Stimulated activated CD4-positive, alpha-beta T cell treated with anti-CD3 and anti-CD28 coated beads, Interleukin-15, amount 100 ng/mL, for 48 hours (primary cell): Measurements from ENCODE around the gene KTN1.

Experiments used
- DNase-seq, 2 donors: peaks; one replicate each; pipeline ENCODE4 v3.0.0-alpha.2; 2020; ENCODE audit warnings: low read depth in 2 of 2

The KTN1 gene

DNA sequence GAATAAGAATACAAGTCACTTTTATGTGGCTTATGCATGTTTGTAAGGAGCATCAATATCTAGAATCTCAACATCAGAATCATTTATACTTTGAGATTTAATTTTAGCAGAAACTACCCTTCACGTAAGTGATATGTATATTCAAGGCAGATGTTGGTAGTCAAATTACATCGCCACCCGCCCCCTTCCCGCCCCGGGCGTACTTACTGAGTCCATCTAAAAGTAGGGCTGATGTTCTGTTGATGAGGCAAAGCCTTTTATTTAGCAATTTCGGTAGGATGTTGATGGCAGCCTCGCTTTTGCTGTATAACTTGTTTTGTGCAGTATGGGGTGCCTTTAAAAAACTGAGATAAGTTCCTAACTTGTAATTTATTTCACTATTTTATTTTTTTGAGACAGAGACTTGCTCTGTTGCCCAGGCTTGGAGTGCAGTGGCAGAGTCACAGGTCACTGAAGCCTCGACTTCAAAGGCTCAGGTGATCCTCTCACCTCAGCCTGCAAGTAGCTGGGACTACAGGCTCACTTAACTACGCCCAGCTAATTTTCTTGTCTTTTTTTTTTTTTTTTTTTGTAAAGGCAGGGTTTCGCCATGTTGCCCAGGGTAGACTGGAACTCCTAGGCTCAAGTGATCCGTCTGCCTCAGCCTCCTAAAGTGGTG lies 30.8 kb downstream of the KTN1 start:
- DNase-seq, result no peak

DNA sequence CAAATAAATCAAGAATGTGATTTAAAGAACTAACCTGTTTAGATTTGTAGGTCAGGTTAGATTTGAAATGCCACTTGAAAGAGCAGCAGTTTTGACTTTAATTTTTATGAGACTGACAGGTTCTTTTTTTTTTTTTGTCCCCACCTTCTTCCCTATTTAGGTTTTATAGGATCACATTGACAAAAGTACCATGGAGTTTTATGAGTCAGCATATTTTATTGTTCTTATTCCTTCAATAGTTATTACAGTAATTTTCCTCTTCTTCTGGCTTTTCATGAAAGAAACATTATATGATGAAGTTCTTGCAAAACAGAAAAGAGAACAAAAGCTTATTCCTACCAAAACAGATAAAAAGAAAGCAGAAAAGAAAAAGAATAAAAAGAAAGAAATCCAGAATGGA lies 31.9 kb downstream of the KTN1 start:
- no peak for DNase-seq

DNA sequence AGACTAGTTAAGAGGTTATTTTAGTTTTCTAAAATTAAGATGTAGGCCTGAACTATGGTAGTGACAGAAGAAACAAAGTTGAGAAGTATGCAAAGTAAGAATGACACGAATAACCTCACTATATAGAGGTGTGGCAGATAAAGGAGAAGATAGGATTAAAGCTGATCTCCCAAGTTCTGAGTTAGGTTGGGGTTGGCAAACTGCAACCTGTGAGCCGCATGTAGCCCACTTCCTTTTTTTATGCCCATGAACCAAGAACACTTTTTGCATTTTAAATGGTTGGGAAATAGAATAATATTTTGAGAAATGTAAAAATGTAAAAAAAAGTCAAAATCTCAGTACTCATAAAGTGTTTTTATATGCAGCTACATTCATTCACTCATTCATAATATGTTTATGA lies 34.3 kb downstream of the KTN1 start:
- DNase-seq, result no peak

DNA sequence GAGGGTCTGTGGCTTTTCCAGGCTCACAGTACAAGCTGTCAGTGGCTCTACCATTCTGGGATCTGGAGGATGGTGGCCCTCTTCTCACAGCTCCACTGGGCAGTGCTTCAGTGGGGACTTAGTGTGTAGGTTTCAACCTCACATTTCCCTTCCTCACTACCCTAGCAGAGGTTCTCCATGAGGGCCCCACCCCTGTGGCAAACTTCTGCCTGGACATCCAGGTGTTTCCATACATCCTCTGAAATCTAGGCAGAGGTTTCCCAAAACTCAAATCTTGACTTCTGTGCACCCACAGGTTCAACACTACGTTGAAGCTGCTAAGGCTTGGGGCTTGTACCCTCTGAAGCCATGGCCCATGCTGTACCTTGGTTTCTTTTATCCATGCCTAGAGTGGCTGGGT lies 40.3 kb downstream of the KTN1 start:
- DNase-seq, result no peak

DNA sequence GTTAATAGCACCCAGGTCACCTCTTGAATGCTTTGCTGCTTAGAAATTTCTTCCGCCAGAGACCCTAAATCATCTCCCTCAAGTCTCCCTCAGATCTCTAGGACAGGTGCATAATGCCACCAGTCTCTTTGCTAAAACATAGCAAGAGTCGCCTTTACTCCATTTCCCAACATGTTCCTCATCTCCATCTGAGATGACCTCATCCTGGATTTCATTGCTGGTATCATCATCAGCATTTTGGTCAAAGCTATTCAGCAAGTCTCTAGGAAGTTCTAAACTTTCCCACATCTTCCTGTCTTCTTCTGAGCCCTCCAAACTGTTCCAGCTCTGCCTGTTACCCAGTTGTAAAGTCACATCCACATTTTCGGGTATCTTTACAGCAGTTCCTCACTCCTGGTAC lies 41.0 kb downstream of the KTN1 start:
- DNase-seq, result no peak

DNA sequence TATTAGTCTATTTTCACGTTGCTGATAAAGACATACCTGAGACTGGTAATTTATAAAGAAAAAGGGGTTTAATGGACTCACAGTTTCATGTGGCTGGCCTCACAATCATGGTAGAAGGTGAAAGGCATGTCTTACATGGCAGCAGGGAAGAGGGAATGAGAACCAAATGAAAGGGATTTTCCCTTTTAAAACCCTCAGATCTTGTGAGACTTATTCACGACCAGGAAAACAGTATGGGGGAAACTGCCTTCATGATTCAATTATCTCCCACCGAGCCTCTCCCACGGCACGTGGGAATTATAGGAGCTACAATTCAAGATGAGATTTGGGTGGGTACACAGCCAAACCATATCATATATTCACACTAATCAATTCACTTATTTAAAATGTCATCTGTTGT lies 41.4 kb downstream of the KTN1 start:
- no peak for DNase-seq

DNA sequence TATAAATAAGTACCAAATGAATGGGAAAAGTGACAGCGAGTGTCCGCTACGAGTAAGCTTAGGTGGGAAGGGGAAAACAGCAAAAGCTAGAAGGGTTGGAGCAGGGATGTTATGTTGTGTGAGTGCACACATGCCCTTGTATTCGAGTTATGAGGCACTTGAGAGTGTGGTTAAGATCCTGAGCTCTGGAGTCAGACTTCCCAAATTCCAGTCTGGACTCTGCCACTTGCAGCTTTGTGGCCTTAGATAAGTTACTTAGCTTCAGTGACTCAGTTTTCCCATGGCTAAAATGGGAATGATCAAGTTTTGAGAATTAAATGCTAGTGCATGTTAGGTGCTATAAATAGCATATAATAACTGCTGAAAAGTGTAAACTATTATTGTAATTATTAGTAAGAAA lies 44.9 kb downstream of the KTN1 start:
- DNase-seq, result no peak

DNA sequence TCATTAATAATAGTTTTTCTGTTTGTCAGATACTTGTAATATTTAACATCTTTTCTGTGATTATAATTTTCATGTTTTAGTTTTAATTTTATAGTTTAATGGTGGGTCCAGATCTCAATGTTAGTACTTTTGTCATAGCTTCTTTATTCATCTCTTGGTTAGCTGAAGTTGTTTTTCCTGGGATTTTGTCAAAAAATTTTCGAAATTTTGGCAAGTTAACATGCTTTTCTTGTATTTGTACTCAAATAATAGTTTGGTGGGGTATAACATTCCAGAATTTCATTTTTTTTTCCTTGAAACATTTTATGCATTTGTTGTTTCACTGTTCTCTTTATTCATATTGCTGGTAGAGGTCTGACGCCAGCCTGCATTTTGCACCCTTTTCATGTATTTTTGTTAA lies 45.5 kb downstream of the KTN1 start:
- DNase-seq, result no peak

DNA sequence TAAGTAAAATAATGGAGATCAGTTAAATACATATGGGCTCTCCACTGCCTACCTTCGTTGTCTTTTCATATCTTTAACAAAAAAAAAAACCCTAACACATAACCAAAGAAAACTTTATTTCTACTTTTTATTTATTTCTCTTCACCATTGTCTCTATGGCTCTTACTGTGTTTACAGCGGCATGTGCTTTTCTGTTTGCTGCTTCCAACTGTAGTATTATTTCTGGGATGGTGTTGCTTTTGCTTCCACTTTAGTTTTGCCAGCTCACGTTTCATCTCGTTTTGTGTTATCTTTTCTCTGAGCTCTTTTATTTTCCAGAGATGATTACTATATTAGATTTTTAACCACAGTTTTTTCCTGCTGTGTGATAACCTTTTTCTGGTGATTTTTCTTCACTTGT lies 46.1 kb downstream of the KTN1 start:
- DNase-seq, result no peak

DNA sequence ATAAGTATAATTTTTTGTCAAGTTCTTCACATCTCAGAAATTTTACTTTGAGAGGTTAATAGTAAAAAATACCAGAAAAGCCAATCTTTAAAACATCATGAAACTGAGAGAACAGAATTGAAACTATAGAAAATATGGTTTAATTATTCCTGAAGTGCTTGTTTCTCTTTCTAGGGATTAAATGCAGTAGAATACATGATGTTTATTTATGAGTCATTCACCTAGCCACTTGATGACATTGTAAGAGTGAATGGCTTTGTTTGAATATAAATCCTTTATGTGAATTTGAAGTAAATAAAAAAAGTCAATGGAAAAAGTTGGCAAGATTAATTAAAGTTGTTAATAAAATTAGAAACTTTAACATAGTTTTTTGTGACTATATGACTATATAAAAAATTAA lies 48.4 kb downstream of the KTN1 start:
- no peak for DNase-seq

DNA sequence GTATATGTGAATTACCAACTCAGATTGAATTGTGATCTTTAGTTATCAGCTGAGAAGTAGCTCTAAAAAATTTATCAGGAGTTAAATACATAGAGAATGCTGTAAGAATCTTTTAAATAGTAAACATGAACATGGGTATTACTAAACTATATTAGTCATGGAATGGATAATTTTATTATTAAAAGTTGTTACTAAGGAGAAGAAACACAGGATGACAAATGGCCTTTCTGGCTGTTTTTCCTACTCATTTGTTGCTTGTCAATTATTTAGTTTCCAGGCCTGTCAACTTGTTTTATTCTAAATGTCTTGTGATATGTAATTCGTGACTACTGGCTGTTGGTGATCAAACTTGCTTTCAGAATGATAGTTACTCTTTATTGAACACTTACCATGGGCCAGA lies 58.7 kb downstream of the KTN1 start:
- DNase-seq, result no peak

DNA sequence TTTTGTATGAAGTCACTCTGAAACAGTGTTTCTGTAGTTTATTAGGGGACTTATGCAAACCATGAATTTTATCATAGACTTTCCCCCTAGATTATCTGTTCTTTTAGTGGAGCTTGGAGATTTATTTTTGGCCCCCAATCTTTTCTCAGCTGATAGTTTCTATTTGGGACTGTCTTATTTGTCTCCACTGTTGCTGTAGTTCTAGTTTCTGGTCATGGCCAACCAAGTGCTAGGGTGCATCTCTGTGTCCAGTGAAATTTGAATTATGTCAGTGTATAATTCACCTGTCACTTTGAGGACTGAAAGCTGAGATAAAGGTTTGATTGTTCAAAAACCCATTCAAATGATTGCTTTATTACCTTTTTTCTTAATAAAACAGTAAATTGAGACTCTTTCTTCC lies 61.3 kb downstream of the KTN1 start:
- DNase-seq, result no peak

DNA sequence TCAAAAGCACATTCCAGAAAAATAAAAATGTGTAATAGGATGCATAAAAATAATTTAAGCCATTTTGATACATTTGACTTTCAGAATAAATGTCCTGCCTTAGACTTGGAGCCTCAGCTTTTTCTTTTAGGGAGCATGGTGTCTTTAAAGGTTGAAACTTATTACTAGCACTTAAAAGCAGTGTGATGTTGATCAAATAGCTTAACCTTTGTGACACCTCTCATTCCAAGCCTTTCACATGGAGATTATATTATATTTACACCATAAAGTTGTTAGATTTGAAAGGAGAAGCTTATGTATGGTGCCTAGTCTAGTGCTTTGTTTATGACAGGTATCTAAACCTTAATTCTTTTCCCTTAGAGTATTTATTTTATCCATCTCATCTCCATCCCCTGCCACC lies 61.9 kb downstream of the KTN1 start:
- no peak for DNase-seq

DNA sequence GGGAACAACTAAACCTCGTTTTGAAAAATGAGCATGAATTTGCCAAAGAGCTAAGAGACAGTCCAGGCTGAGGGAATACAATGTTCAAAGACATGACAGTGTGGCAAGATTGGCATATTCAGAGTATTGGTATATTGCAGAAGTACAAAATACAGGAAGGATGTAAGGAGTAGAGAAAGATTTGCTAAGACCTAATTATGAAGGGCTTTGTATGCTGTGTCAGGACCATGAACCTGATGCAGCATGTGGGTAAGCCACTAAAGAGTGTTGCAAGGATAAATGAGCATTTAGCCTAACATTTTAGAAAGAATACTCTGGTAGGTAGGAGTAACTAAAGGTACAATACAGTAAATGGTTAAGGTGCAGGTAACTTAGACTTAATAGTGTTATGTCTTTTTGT lies 65.1 kb downstream of the KTN1 start:
- DNase-seq, result no peak

DNA sequence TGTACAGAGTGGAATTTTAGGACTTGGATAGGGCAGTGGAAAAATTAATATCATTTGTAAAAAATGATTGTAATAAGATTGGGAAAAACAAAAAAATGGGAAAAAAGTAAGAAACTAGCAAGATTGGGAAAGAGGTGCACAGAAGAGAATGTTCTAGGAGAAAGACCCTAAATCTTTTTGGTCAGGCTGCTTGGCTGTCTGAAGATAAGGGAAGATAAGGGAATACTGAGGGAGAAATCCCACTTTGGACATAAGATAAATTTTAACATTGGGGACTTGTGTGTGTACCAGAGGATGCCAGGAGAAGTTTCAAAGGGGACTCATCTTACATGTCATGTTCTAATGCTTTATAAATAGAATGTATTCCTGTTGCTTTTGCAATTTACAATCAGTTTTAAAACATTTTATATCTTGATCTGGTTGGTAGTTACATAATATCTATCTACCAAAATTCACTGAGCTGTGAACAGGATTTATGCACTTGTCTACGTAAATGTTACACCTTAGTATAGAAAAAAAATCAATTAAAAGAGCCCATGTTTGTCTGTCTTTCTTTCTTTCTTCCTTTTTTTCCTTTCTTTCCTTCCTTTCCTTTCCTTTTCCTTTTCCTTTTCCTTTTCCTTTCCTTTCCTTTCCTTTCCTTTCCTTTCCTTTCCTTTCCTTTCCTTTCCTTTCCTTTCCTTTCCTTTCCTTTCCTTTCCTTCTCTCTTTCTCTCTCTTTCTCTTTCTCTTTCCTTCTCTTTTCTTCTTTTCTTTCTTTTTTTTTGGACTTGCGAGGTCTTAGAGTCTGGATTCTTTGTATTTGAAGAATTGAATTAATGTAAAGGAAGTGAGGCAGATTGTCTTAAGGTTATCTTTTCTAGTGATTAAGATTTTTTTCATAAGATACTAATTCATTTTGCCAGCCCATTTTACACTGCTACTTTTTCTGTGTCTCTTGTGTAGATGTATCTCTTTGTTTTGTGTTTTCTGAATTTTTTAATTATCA lies 66.1 kb downstream of the KTN1 start:
- DNase-seq, result no peak

DNA sequence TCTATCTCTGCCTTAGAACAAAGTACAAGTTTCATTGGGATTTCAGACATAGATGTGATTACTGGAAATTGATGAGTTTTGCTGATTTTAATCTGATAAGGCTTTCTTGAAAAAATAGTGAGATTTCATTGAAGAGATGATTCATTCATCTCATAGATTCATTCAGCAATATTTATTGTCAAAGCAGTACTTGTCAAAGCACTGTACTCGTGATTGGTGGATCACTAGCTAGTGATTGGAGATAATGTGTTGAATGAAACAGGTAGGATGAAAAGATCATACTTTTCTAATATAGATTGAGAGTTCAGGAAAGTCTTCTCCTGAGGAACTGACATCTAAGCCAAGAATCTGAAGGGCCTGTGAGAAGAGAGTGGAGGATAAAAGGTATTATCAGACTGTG lies 71.0 kb downstream of the KTN1 start:
- DNase-seq, result no peak

DNA sequence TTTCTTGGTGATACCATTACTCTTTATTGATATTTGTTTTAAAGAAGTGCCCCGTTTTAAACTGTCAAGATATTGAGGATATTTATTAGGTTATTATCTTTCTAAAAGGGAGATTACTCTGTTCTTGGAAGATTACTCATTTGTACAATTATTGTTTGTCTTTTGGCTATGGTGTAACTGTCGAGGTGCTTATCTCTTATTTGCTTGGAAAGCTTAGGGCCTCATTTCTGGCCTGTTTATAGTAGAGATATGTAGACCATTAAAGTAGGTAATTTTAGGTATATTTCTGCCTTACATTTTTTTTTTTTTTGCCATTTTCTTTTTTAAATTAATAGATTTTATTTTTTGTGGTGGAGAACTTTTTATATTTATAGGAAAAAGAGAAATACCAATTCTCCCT lies 74.2 kb downstream of the KTN1 start:
- no peak for DNase-seq

DNA sequence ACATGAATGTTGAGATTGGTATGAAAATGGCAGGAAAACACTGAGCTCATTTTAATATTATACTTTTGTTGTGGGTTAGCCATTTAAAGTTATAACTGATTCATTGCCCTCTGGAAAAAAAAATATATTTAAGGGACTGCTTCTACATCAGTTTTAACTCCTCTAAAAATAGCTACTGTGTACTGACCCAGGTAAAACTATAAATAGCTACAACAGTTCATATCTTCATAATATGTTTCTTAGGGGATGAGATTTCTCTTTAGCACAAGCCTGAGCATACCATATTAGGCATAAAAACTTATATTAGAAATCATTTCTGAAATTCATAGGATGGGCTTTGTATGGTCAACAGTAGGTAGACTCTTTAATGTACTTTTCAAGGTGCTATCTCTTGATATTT lies 81.0 kb downstream of the KTN1 start:
- DNase-seq, result no peak

DNA sequence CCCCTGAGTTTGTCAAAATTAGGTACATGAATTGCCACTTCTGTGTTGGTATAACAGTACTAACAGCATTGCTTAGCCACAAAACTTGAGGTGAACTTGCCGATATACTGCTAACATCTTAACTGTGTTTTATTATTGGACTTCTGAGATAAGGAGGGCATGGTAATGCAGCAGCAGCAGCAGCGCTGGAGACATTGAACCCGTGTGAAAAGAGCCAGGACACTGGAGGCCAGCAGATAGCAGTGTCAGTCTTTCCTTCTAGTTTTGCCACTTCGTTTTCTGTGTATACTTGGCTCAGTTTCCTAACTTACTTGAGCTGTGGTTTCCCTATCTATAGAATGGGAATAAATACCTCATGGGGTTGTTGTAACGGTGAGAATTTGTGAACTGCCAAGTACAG lies 82.7 kb downstream of the KTN1 start:
- no peak for DNase-seq

DNA sequence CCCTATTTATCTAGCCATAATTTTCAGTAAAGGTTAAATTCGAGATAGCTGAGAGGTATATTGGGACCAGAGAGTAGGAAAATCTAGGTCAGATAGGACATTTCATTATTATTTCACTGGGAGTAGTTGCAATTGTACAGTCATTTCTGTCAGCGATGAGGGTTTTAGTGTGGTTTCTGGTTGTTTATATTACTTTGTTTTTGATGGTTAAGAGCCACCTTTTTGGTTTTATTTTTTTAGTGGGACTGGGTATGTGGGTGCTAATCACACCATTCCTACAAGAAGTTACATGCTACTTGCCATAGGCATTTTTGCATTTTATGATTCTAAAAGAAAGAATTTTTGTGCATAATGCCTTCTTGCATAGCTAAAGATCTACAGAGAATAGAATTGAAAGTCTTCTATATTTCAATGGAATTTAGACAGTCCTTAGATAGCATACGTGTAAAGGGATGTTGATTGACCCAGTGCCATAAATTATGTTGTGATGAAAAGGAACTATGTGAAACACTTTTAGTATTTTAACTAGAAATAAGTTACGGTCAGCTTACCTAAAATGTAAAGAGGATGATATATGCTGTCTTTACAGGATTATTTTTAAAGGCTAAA lies 85.2 kb downstream of the KTN1 start:
- DNase-seq, result no peak

DNA sequence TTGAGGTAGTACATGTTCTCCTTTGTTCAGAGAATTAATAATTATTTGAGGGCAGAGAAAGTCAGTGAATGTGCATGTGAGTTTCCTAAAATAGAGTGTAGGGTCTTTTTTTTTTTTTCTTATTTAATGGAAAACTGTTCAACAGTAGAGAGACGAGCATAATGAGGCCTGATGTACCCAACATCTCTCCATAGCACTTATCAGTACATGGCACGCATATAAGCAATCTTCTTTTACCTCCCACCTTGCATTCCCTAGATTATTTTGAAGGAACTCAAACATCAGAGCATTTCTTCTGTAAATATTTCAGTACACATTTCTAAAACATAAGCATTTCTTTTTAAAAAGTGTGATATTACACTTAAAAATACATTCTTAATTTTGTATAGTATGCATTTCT lies 87.8 kb downstream of the KTN1 start:
- no peak for DNase-seq

DNA sequence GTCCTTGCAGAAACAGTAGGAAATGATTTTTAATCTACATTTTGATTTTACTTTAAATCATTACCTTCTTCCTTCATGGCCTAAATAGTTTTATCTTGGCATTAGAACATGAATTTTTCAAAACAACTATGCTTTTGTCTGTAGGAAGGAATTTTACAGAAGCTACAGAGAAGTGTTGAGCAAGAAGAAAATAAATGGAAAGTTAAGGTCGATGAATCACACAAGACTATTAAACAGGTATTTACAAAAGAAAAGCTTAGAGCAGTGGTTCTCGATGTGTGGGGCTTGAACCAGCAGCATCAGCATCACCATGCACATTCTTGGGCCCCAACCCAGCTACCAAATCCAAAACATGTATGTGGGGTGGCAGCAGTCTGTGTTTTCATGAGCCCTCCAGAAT lies 91.6 kb downstream of the KTN1 start:
- DNase-seq, result no peak

DNA sequence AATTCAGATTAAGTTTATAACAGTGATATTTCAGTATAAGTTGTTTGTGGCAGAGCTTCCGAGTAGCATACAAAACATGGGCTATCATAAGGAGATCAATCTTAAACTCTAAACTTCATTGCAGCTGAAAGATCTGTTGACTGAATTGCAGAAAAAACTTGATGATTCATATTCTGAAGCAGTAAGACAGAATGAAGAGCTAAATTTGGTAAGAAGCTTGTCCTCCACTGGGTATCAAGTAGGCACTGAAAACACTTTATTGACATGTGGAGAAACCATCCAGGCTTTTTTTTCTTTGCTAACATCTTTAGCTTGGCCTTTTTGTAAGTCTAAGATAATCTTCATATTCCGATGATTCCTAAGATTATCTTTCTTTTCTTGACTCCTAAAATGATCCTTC lies 93.0 kb downstream of the KTN1 start:
- DNase-seq, result no peak
